ENCODE data around the gene ZNF384. TPM values are rescaled to one million over a fixed set of nuclear protein-coding genes. Genes with fewer than 3 reads are reported as not detected.
"Not testable (repeated sequence)": the region's sequence is repeated elsewhere in the genome, so short reads cannot be mapped to it uniquely, and the experiment has no call there.

Gene ZNF384
- total RNA-seq, 5 donors from 2014 or later (not counting 1 experiment from before 2014, with no cell fraction given), result 68.6 to 82.9 (median 79.4) TPM

- H3K27ac Mint-ChIP-seq, result no peak overlapping the region
- H3K9me3 Mint-ChIP-seq, result no peaks in the 10 kb centered on the region
- Histone ChIP-seq H3K9me3 (no peaks in the 10 kb centered on the region), H3K27ac (ENCODE audit: low read length) (no peak overlapping the region), H3K4me3 (ENCODE audit: control insufficient read depth in 1 of 2, extremely low read depth in 1 of 2, low read length in 1 of 2) (no peak overlapping the region), H3K4me1 (ENCODE audit: control insufficient read depth in 1 of 2, extremely low read depth in 1 of 2, insufficient read depth in 2 of 2, low read length in 2 of 2) (no peaks in the 10 kb centered on the region), H3K36me3 (ENCODE audit: control insufficient read depth in 2 of 2, extremely low read depth in 1 of 2, insufficient read depth in 1 of 2, low read length in 1 of 2) (no peaks in the 10 kb centered on the region), H3K27me3 (replicated peaks in 1 of 2; ENCODE audit: control insufficient read depth in 2 of 2, extremely low read depth in 1 of 2, insufficient read depth in 2 of 2, low read length in 1 of 2) (peaks cover 0 to 16% of the 10 kb centered on the region in 2 experiments)
- ATAC-seq (replicated peaks in 1 of 4), result no peak
- no peaks in the 10 kb centered on the region for H3K4me1 Mint-ChIP-seq
- WGBS (ENCODE audit: insufficient coverage), result 48% methylated on average over 3 of the region's 10 CpGs
- H3K4me3 Mint-ChIP-seq, result no peak overlapping the region
- no peak for DNase-seq
- ChIA-PET CTCF (no interaction called here), POLR2A (no interaction called here)
- H3K36me3 Mint-ChIP-seq, result no peaks in the 10 kb centered on the region
- H3K27me3 Mint-ChIP-seq, result peaks cover 0 to 13% of the 10 kb centered on the region in 2 donors
Measured at GRCh38 chr12:6716874-6717437, 27.8 kb upstream of the ZNF384 start.

GRCh38 chr12:6716031-6716873 lies 27.1 kb upstream of the ZNF384 start:
- H3K4me3 ChIP-seq (ENCODE audit: control insufficient read depth in 1 of 2, extremely low read depth in 1 of 2, low read length in 1 of 2); CTCF ChIA-PET; H3K4me3 Mint-ChIP-seq; H3K4me1 Mint-ChIP-seq; H3K27ac ChIP-seq (ENCODE audit: low read length); DNase-seq; ATAC-seq (replicated peaks in 1 of 4); H3K4me1 ChIP-seq (ENCODE audit: control insufficient read depth in 1 of 2, extremely low read depth in 1 of 2, insufficient read depth in 2 of 2, low read length in 2 of 2); H3K9me3 Mint-ChIP-seq; POLR2A ChIA-PET; H3K36me3 ChIP-seq (ENCODE audit: control insufficient read depth in 2 of 2, extremely low read depth in 1 of 2, insufficient read depth in 1 of 2, low read length in 1 of 2); H3K36me3 Mint-ChIP-seq; H3K9me3 ChIP-seq; H3K27ac Mint-ChIP-seq: not testable (repeated sequence)
- WGBS (ENCODE audit: insufficient coverage), result 92% methylated on average over 4 of the region's 41 CpGs
- H3K27me3 ChIP-seq (replicated peaks in 1 of 2; ENCODE audit: control insufficient read depth in 2 of 2, extremely low read depth in 1 of 2, insufficient read depth in 2 of 2, low read length in 1 of 2), result peaks cover 0 to 16% of the 10 kb centered on the region in 2 experiments
- H3K27me3 Mint-ChIP-seq, result peaks cover 0 to 13% of the 10 kb centered on the region in 2 donors

- peaks cover 12 to 38% of the 10 kb centered on the region in 2 donors for H3K27me3 Mint-ChIP-seq
- ATAC-seq (replicated peaks in 1 of 4) (peak; percentile 45 to 68 (median 56)), DNase-seq (peak in 15 of 35 experiments; percentile 10 to 70 (median 36))
- Histone ChIP-seq H3K9me3 (no peaks in the 10 kb centered on the region), H3K27me3 (replicated peaks in 1 of 2; ENCODE audit: control insufficient read depth in 2 of 2, extremely low read depth in 1 of 2, insufficient read depth in 2 of 2, low read length in 1 of 2) (peaks cover 3 to 48% of the 10 kb centered on the region in 2 experiments), H3K4me1 (ENCODE audit: control insufficient read depth in 1 of 2, extremely low read depth in 1 of 2, insufficient read depth in 2 of 2, low read length in 2 of 2) (peaks cover 4 to 9% of the 10 kb centered on the region in 2 experiments), H3K4me3 (ENCODE audit: control insufficient read depth in 1 of 2, extremely low read depth in 1 of 2, low read length in 1 of 2) (peak overlapping the region in 1 of 2 donors; percentile 41), H3K27ac (ENCODE audit: low read length) (peak overlapping the region; percentile 65), H3K36me3 (ENCODE audit: control insufficient read depth in 2 of 2, extremely low read depth in 1 of 2, insufficient read depth in 1 of 2, low read length in 1 of 2) (no peaks in the 10 kb centered on the region)
- H3K4me1 Mint-ChIP-seq, result peaks cover 7 to 8% (median 7%) of the 10 kb centered on the region in 3 donors
- 28% methylated on average over 16 of the region's 16 CpGs for WGBS (ENCODE audit: insufficient coverage)
- CTCF ChIA-PET, result interaction anchor here (0.6 to 1.2 kb wide), 2 partner anchors 58 to 143 kb away, joined by 3 read pairs; partner anchors contain the start of gene USP5 (in 1 of the 2)
- POLR2A ChIA-PET, result interaction anchor here in 1 of 2 donors (0.6 kb wide), 1 partner anchor 18 kb away, joined by 6 read pairs; no protein-coding TSS in a partner anchor
- H3K27ac Mint-ChIP-seq, result peak overlapping the region; percentile 61 to 79
- peak overlapping the region; percentile 60 to 82 (median 61) for H3K4me3 Mint-ChIP-seq
- H3K9me3 Mint-ChIP-seq, result no peaks in the 10 kb centered on the region
- no peaks in the 10 kb centered on the region for H3K36me3 Mint-ChIP-seq
Measured at GRCh38 chr12:6708960-6709394, 19.8 kb upstream of the ZNF384 start.

GRCh38 chr12:6708351-6708750 lies 19.2 kb upstream of the ZNF384 start:
- H3K4me1 ChIP-seq (ENCODE audit: control insufficient read depth in 1 of 2, extremely low read depth in 1 of 2, insufficient read depth in 2 of 2, low read length in 2 of 2); H3K9me3 Mint-ChIP-seq; H3K4me3 Mint-ChIP-seq; DNase-seq; H3K9me3 ChIP-seq; H3K27ac Mint-ChIP-seq; ATAC-seq (replicated peaks in 1 of 4); H3K36me3 ChIP-seq (ENCODE audit: control insufficient read depth in 2 of 2, extremely low read depth in 1 of 2, insufficient read depth in 1 of 2, low read length in 1 of 2); H3K27ac ChIP-seq (ENCODE audit: low read length); H3K36me3 Mint-ChIP-seq; H3K4me3 ChIP-seq (ENCODE audit: control insufficient read depth in 1 of 2, extremely low read depth in 1 of 2, low read length in 1 of 2); POLR2A ChIA-PET; H3K4me1 Mint-ChIP-seq: not testable (repeated sequence)
- peaks cover 18 to 44% of the 10 kb centered on the region in 2 donors for H3K27me3 Mint-ChIP-seq
- H3K27me3 ChIP-seq (replicated peaks in 1 of 2; ENCODE audit: control insufficient read depth in 2 of 2, extremely low read depth in 1 of 2, insufficient read depth in 2 of 2, low read length in 1 of 2), result peaks cover 5 to 50% of the 10 kb centered on the region in 2 experiments
- 94% methylated on average over 20 of the region's 21 CpGs for whole genome bisulfite sequencing (ENCODE audit: insufficient coverage)
- CTCF ChIA-PET, result interaction anchor here in 1 of 2 donors (1.2 kb wide), 1 partner anchor 58 kb away, joined by 3 read pairs; no protein-coding TSS in a partner anchor

GRCh38 chr12:6703631-6704030 lies 14.5 kb upstream of the ZNF384 start:
- H3K4me3 ChIP-seq (ENCODE audit: control insufficient read depth in 1 of 2, extremely low read depth in 1 of 2, low read length in 1 of 2), result no peak overlapping the region
- H3K36me3 ChIP-seq (ENCODE audit: control insufficient read depth in 2 of 2, extremely low read depth in 1 of 2, insufficient read depth in 1 of 2, low read length in 1 of 2), result no peaks in the 10 kb centered on the region
- WGBS (ENCODE audit: insufficient coverage), result 13% methylated on average over 8 of the region's 10 CpGs
- ChIA-PET POLR2A (interaction anchor here in 1 of 2 donors (0.6 kb wide), 1 partner anchor 160 kb away, joined by 3 read pairs; no protein-coding TSS in a partner anchor), CTCF (no interaction called here)
- Mint-ChIP-seq H3K4me3 (no peak overlapping the region), H3K9me3 (no peaks in the 10 kb centered on the region), H3K4me1 (peaks cover 13 to 25% (median 20%) of the 10 kb centered on the region in 3 donors), H3K36me3 (no peaks in the 10 kb centered on the region), H3K27ac (no peak overlapping the region), H3K27me3 (peaks cover 44 to 67% of the 10 kb centered on the region in 2 donors)
- H3K9me3 ChIP-seq, result no peaks in the 10 kb centered on the region
- peaks cover 21 to 75% of the 10 kb centered on the region in 2 experiments for H3K27me3 ChIP-seq (replicated peaks in 1 of 2; ENCODE audit: control insufficient read depth in 2 of 2, extremely low read depth in 1 of 2, insufficient read depth in 2 of 2, low read length in 1 of 2)
- no peak for ATAC-seq (replicated peaks in 1 of 4)
- DNase-seq, result no peak
- no peak overlapping the region for H3K27ac ChIP-seq (ENCODE audit: low read length)
- peaks cover 7 to 17% of the 10 kb centered on the region in 2 experiments for H3K4me1 ChIP-seq (ENCODE audit: control insufficient read depth in 1 of 2, extremely low read depth in 1 of 2, insufficient read depth in 2 of 2, low read length in 2 of 2)

- H3K4me1 ChIP-seq (ENCODE audit: control insufficient read depth in 1 of 2, extremely low read depth in 1 of 2, insufficient read depth in 2 of 2, low read length in 2 of 2), result peaks cover 7 to 23% of the 10 kb centered on the region in 2 experiments
- DNase-seq, result no peak
- Mint-ChIP-seq H3K4me1 (peaks cover 18 to 40% (median 20%) of the 10 kb centered on the region in 3 donors), H3K27me3 (peaks cover 44 to 63% of the 10 kb centered on the region in 2 donors), H3K4me3 (peak overlapping the region; percentile 70 to 80 (median 76)), H3K9me3 (no peaks in the 10 kb centered on the region), H3K36me3 (no peaks in the 10 kb centered on the region), H3K27ac (peak overlapping the region in 1 of 2 donors; percentile 10)
- WGBS (ENCODE audit: insufficient coverage), result 37% methylated on average over 11 of the region's 13 CpGs
- POLR2A ChIA-PET, result no interaction called here
- no peak for ATAC-seq (replicated peaks in 1 of 4)
- no peaks in the 10 kb centered on the region for H3K36me3 ChIP-seq (ENCODE audit: control insufficient read depth in 2 of 2, extremely low read depth in 1 of 2, insufficient read depth in 1 of 2, low read length in 1 of 2)
- H3K27ac ChIP-seq (ENCODE audit: low read length), result no peak overlapping the region
- peak overlapping the region; percentile 33 to 57 for H3K4me3 ChIP-seq (ENCODE audit: control insufficient read depth in 1 of 2, extremely low read depth in 1 of 2, low read length in 1 of 2)
- H3K9me3 ChIP-seq, result no peaks in the 10 kb centered on the region
- CTCF ChIA-PET, result no interaction called here
- H3K27me3 ChIP-seq (replicated peaks in 1 of 2; ENCODE audit: control insufficient read depth in 2 of 2, extremely low read depth in 1 of 2, insufficient read depth in 2 of 2, low read length in 1 of 2), result peaks cover 23 to 71% of the 10 kb centered on the region in 2 experiments
Measured at GRCh38 chr12:6701078-6701768, 12.0 kb upstream of the ZNF384 start.

All from T-cell (primary cell).